PC-9 (cell line): ENCODE data around the gene PTPRC. TPM values are rescaled to one million over a fixed set of nuclear protein-coding genes. Genes with fewer than 3 reads are reported as not detected.

Source experiments
- BruUV-seq: library from RNA; stranded (reverse); fragments of 400-500 nt; replicated peaks from 2 replicates; lab custom pipeline; 2021; lab: Mats Ljungman, UMichigan
- CTCF ChIA-PET: fragments of 300-600 bp; sonication (Branson Sonifier 250); formaldehyde crosslinking; loops from one replicate; lab custom pipeline; 2022; ENCODE audit warnings: antibody characterized with exemption; lab: Charles Lee
- POLR2A ChIA-PET: fragments of 300-600 bp; sonication (Branson Sonifier 250); formaldehyde crosslinking; loops from one replicate; lab custom pipeline; 2022; ENCODE audit warnings: antibody characterized with exemption; ENCODE audit not compliant: unreplicated experiment; lab: Charles Lee
- DNase-seq, 2 experiments: peaks; one replicate each; pipeline versions ENCODE4 v3.0.0 to v3.0.0-alpha.2; 2015 to 2022; ENCODE audit warnings: mixed read lengths in 1 of 2
- H2AFZ ChIP-seq: fragments of 200-600 bp; sonication (generic); 2 replicates; pipeline ENCODE4 v1.8.1; 2017; ENCODE audit warnings: antibody characterized with exemption
- H3F3A ChIP-seq: fragments of 200-600 bp; sonication (generic); 2 replicates; pipeline ENCODE4 v1.8.1; 2017; ENCODE audit warnings: antibody characterized with exemption, mild to moderate bottlenecking, low read depth; ENCODE audit not compliant: insufficient read depth
- H3K27ac ChIP-seq: fragments of 200-600 bp; sonication (generic); 2 replicates; pipeline ENCODE4 v1.6.1; 2016; ENCODE audit warnings: mixed run types
- H3K27me3 ChIP-seq: fragments of 200-600 bp; sonication (generic); 2 replicates; pipeline ENCODE4 v1.6.1; 2016; ENCODE audit warnings: low read depth, mixed run types; ENCODE audit not compliant: insufficient read depth
- H3K36me3 ChIP-seq: fragments of 200-600 bp; sonication (generic); 2 replicates; pipeline ENCODE4 v1.6.1; 2016; ENCODE audit warnings: low read depth, mixed run types
- H3K4me1 ChIP-seq: fragments of 200-600 bp; sonication (generic); replicated peaks from 2 replicates; pipeline ENCODE4 v1.6.1; 2016; ENCODE audit warnings: mixed run types; ENCODE audit not compliant: insufficient read depth
- H3K4me2 ChIP-seq: fragments of 200-600 bp; sonication (generic); 2 replicates; pipeline ENCODE4 v1.6.1; 2017; ENCODE audit warnings: mixed run types
- H3K4me3 ChIP-seq: fragments of 200-600 bp; sonication (generic); 2 replicates; pipeline ENCODE4 v1.6.1; 2016; ENCODE audit warnings: mixed run types
- H3K79me2 ChIP-seq: fragments of 200-600 bp; sonication (generic); 2 replicates; pipeline ENCODE4 v1.6.1; 2017; ENCODE audit warnings: low read depth, mixed run types
- H3K9me2 ChIP-seq: fragments of 200-600 bp; sonication (generic); 2 replicates; pipeline ENCODE4 v1.8.1; 2017; ENCODE audit warnings: mild to moderate bottlenecking; ENCODE audit not compliant: insufficient read depth
- H3K9me3 ChIP-seq: fragments of 200-600 bp; sonication (generic); 2 replicates; pipeline ENCODE4 v1.8.1; 2016; ENCODE audit warnings: low read depth; ENCODE audit not compliant: insufficient read depth
- H4K20me1 ChIP-seq: fragments of 200-600 bp; sonication (generic); 2 replicates; pipeline ENCODE4 v1.8.1; 2017; ENCODE audit not compliant: insufficient read depth
- CTCF ChIP-seq: fragments of 200-600 bp; sonication (generic); conservative IDR thresholded peaks from 2 replicates; pipeline ENCODE4 v1.6.1; 2017; ENCODE audit warnings: mixed run types, antibody characterized with exemption, mild to moderate bottlenecking, moderate library complexity
- EZH2 ChIP-seq: fragments of 200-600 bp; sonication (generic); IDR thresholded peaks from 2 replicates; pipeline ENCODE4 v1.8.0; 2017; ENCODE audit warnings: antibody characterized with exemption, low read depth
- intact Hi-C: fragments of 100-400 bp; cut with micrococcal nuclease; formaldehyde crosslinking; loops from one replicate; pipeline ENCODE4 v1.10.0; 2022; ENCODE audit not compliant: unreplicated experiment
- total RNA-seq: library from RNA; stranded (reverse); gene quantifications from 2 replicates; pipeline ENCODE4 v1.2.3, GENCODE V29; 2021

Gene PTPRC
- total RNA-seq, 1 experiment from 2014 or later, result 0.79 TPM

GRCh38 chr1:198607714-198608113 lies 31.1 kb upstream of the PTPRC start:
- no peak for DNase-seq
- H3K27ac ChIP-seq, result no peak overlapping the region
- no peak overlapping the region for H2AFZ ChIP-seq
- no peak overlapping the region for H3K4me2 ChIP-seq
- CTCF ChIA-PET, result interaction anchor here (0.8 kb wide), 1 partner anchor 78 kb away, joined by 3 read pairs; no protein-coding TSS in a partner anchor
- TF ChIP-seq CTCF, result no peak
- no peak for TF ChIP-seq EZH2
- H3K27me3 ChIP-seq, result no peaks in the 10 kb centered on the region
- no peak overlapping the region for H3K4me3 ChIP-seq
- no peaks in the 10 kb centered on the region for H4K20me1 ChIP-seq
- no TSS peak for BruUV-seq
- H3K79me2 ChIP-seq, result no peaks in the 10 kb centered on the region
- no peaks in the 10 kb centered on the region for H3F3A ChIP-seq
- H3K9me2 ChIP-seq, result no peaks in the 10 kb centered on the region
- no peaks in the 10 kb centered on the region for H3K4me1 ChIP-seq
- POLR2A ChIA-PET, result interaction anchor here (0.5 to 0.6 kb wide), 3 partner anchors 13 to 50 kb away, joined by 3 to 9 read pairs (median 4); no protein-coding TSS in a partner anchor
- intact Hi-C loops, result loop anchor here (5.0 kb wide), 1 partner anchor 50 kb away; no protein-coding TSS in a partner anchor
- H3K9me3 ChIP-seq, result peaks cover 5% of the 10 kb centered on the region; the same call in 1 of the 2 replicates
- no peaks in the 10 kb centered on the region for H3K36me3 ChIP-seq

DNA sequence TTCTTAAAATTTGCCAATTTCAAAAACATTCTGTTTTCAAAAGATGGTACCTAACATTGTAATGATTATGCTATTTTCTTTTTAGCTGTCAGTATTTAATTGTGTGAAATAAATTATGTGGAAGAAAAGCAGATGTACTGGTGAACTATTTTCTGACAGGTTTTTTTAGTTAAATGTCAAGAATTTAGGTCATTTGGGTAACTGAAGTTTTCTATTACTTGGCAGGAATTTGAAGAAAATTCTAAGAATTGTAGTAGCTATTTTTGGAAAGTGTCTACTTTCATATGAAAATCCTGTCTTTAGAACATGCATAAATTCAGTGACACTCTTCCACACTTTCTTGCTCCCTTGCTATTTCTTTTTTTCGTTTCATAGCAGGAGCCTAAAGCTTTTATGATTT lies 28.5 kb upstream of the PTPRC start:
- intact Hi-C loops, result no loop called here
- TF ChIP-seq CTCF, result no peak
- TF ChIP-seq EZH2, result no peak
- Histone ChIP-seq H3K4me3 (no peak overlapping the region), H3K36me3 (no peaks in the 10 kb centered on the region), H3F3A (no peaks in the 10 kb centered on the region), H3K9me2 (no peaks in the 10 kb centered on the region), H3K9me3 (peaks cover 5% of the 10 kb centered on the region; the same call in 1 of the 2 replicates), H4K20me1 (no peaks in the 10 kb centered on the region), H3K27ac (no peak overlapping the region), H3K27me3 (no peaks in the 10 kb centered on the region), H3K4me2 (no peak overlapping the region), H3K4me1 (no peaks in the 10 kb centered on the region), H2AFZ (no peak overlapping the region), H3K79me2 (no peaks in the 10 kb centered on the region)
- ChIA-PET CTCF (no interaction called here), POLR2A (interaction anchor here (0.6 kb wide), 1 partner anchor 457 kb away, joined by 5 read pairs; no protein-coding TSS in a partner anchor)
- no TSS peak for BruUV-seq
- DNase-seq, result no peak

DNA sequence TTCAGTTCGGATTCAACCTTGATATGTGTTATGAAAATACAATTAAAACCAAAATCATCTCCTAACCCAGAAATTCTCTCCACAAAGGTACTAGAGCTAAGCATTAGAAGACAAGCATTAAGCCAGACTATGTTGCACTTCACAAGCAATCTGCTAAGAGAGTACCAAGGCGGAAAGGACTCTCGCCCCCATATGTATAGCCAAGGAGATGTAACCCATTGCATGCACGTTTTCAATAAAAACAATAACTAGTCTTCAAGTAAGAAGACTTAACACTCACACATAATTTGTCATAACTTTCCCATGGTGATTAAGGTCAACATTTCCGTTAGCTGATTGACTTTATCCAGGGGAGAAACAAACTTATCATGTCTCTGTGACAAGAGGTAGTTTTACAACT lies 27.6 kb upstream of the PTPRC start:
- ChIA-PET CTCF (no interaction called here), POLR2A (no interaction called here)
- intact Hi-C loops, result no loop called here

More for the DNA sequence above, 27.6 kb upstream of the PTPRC start:
- BruUV-seq, result no TSS peak
- H3K4me3 ChIP-seq, result no peak overlapping the region
- no peaks in the 10 kb centered on the region for H4K20me1 ChIP-seq
- no peaks in the 10 kb centered on the region for H3F3A ChIP-seq
- H2AFZ ChIP-seq, result no peak overlapping the region
- H3K9me2 ChIP-seq, result no peaks in the 10 kb centered on the region
- H3K79me2 ChIP-seq, result no peaks in the 10 kb centered on the region
- H3K4me1 ChIP-seq, result no peaks in the 10 kb centered on the region
- TF ChIP-seq CTCF, result no peak
- TF ChIP-seq EZH2, result no peak
- no peak overlapping the region for H3K27ac ChIP-seq
- no peak for DNase-seq
- H3K27me3 ChIP-seq, result no peaks in the 10 kb centered on the region
- peaks cover 5% of the 10 kb centered on the region; the same call in 1 of the 2 replicates for H3K9me3 ChIP-seq
- H3K36me3 ChIP-seq, result no peaks in the 10 kb centered on the region
- no peak overlapping the region for H3K4me2 ChIP-seq
